ENCODE results near the gene APC.

- TF ChIP-seq, protein P1, sequence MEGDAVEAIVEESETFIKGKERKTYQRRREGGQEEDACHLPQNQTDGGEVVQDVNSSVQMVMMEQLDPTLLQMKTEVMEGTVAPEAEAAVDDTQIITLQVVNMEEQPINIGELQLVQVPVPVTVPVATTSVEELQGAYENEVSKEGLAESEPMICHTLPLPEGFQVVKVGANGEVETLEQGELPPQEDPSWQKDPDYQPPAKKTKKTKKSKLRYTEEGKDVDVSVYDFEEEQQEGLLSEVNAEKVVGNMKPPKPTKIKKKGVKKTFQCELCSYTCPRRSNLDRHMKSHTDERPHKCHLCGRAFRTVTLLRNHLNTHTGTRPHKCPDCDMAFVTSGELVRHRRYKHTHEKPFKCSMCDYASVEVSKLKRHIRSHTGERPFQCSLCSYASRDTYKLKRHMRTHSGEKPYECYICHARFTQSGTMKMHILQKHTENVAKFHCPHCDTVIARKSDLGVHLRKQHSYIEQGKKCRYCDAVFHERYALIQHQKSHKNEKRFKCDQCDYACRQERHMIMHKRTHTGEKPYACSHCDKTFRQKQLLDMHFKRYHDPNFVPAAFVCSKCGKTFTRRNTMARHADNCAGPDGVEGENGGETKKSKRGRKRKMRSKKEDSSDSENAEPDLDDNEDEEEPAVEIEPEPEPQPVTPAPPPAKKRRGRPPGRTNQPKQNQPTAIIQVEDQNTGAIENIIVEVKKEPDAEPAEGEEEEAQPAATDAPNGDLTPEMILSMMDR (conservative IDR thresholded peaks at IDR 0.05 in 1 of 2, IDR thresholded peaks at IDR 0.05 in 1 of 2; ENCODE audit: extremely low read depth in 1 of 2, insufficient read depth in 1 of 2, low read depth in 1 of 2, low read length in 2 of 2) = no peak
- TF ChIP-seq EZH2 (IDR thresholded peaks at IDR 0.05; ENCODE audit: borderline replicate concordance, low read length) = no peak
Measured at GRCh38 chr5:112752335-112752734, 14.7 kb downstream of the APC start.
